AG04449 (cell line): ENCODE results near the gene HEY2.

Experiments
- CTCF ChIA-PET: fragments of 350-600 bp; formaldehyde crosslinking; extraction: SDS; loops from one replicate; lab custom pipeline; 2021; ENCODE audit warnings: antibody characterized with exemption; lab: Yijun Ruan, JAX
- POLR2A ChIA-PET: fragments of 400-600, 350-600 bp; formaldehyde crosslinking; extraction: SDS; loops from one replicate; lab custom pipeline; 2020; ENCODE audit warnings: antibody characterized with exemption, inconsistent platforms; lab: Yijun Ruan, JAX
- DNase-seq: peaks from one replicate; pipeline ENCODE4 v3.0.0-alpha.2; 2010; ENCODE audit warnings: low read depth, low spot score
- H3K4me3 ChIP-seq: 2 replicates; pipeline ENCODE4 v1.5.1; 2011; ENCODE audit warnings: low read depth, mild to moderate bottlenecking, control low read depth, low read length
- CTCF ChIP-seq: IDR thresholded peaks from one replicate; pipeline ENCODE4 v1.5.1; 2011; ENCODE audit warnings: mild to moderate bottlenecking, moderate library complexity, low read length, control low read depth, inconsistent platforms; ENCODE audit not compliant: insufficient read depth; ENCODE audit errors: missing control alignments

HEY2 gene

GRCh38 chr6:125747589-125748405 lies 1.6 kb upstream of the HEY2 start:
- CTCF ChIA-PET: interaction anchor here (1.4 to 24.4 kb wide), 3 partner anchors 8 to 435 kb away, joined by 3 to 488 read pairs (median 3); no protein-coding TSS in a partner anchor
- TF ChIP-seq CTCF: no peak
- POLR2A ChIA-PET: no interaction called here

GRCh38 chr6:125748406-125749172 lies 843 bp upstream of the HEY2 start:
- no peak for DNase-seq
- no peak for TF ChIP-seq CTCF
- ChIA-PET CTCF (interaction anchor here (1.5 to 24.4 kb wide), 2 partner anchors 15 to 436 kb away, joined by 3 to 488 read pairs; no protein-coding TSS in a partner anchor), POLR2A (no interaction called here)
- peak overlapping the region; percentile 61 for H3K4me3 ChIP-seq

More at GRCh38 chr6:125747589-125748405, 1.6 kb upstream of the HEY2 start:
- H3K4me3 ChIP-seq: peak overlapping the region; percentile 61
- DNase-seq: no peak

GRCh38 chr6:125749865-125750691 lies 646 bp downstream of the HEY2 start:
- CTCF ChIA-PET: interaction anchor here (1.3 to 24.4 kb wide), 4 partner anchors 9 to 437 kb away, joined by 3 to 488 read pairs (median 4); no protein-coding TSS in a partner anchor

GRCh38 chr6:125750692-125751333 lies 1.4 kb downstream of the HEY2 start:
- POLR2A ChIA-PET: no interaction called here
- CTCF ChIA-PET: interaction anchor here (1.0 to 24.4 kb wide), 5 partner anchors 9 to 438 kb away, joined by 4 to 488 read pairs (median 5); no protein-coding TSS in a partner anchor

More at GRCh38 chr6:125749865-125750691, 646 bp downstream of the HEY2 start:
- POLR2A ChIA-PET: no interaction called here
- H3K4me3 ChIP-seq: peak overlapping the region; percentile 61
- TF ChIP-seq CTCF: no peak
- DNase-seq: no peak

More at GRCh38 chr6:125750692-125751333, 1.4 kb downstream of the HEY2 start:
- no peak overlapping the region for H3K4me3 ChIP-seq
- no peak for TF ChIP-seq CTCF
- no peak for DNase-seq
